ENCODE measurements around the gene MACC1.
"Not testable (repeated sequence)": the region's sequence is repeated elsewhere in the genome, so short reads cannot be mapped to it uniquely, and the experiment has no call there.

Gene MACC1

DNA sequence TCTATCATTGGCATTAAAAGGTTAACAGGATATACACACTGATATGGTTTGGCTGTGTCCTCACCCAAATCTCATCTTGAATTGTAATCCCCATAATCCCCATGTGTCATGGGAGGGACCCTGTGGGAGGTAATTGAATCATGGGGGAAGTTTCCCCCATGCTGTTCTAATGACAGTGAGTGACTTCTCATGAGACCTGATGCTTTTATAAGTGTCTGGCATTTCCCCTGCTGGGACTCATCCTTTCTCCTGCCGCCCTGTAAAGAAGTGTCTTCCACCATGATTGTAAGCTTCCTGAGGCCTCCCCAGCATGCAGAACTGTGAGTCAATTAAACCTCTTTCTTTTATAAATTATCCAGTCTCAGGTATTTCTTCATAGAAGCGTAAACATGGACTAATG lies 9.4 kb downstream of the MACC1 start:
- DNase-seq (ENCODE audit: low spot score): not testable (repeated sequence)

GRCh38 chr7:20206104-20206896 lies 10.9 kb downstream of the MACC1 start:
- no peak for DNase-seq (ENCODE audit: low spot score)

GRCh38 chr7:20203316-20203715 lies 13.9 kb downstream of the MACC1 start:
- no peak for DNase-seq (ENCODE audit: low spot score)

DNA sequence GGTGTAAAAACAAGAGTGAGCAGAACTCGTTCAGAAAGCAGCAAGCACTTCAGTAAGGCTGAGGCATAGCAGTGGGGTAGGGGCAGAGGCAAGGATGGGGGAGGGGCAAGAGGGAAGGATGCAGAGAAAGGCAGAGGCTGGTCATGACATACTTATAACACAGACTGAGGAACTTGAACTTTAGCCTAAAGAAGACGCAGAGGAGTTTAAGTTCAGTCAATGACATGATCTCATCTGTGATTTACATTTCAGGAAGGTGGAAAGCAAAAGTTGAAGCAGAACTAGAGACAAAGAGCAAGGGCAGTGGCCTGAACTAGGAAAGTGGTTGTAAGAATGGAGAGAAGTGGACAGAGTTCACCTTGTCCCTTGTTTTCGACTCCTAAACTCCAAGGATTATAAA lies 15.8 kb downstream of the MACC1 start:
- DNase-seq (ENCODE audit: low spot score): no peak

DNA sequence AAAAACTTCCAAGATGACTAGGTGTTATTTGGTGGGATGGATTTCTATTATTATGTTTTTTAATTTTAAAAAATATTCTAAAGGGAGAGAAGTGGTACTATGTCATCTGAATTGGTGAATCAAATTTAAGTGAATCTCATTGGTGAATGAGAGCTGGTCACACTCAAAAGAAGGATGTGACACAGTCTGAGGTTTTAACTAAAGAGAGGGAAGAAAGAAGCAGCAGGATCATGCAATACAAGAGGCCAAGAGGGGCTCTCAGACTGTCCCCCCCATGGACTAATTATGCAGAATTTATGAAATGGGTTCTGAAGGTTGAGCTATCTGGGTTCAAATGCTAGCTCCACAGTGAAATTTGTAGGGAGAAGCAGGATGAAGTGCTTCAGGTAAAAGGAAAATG lies 16.2 kb downstream of the MACC1 start:
- no peak for DNase-seq (ENCODE audit: low spot score)

- DNase-seq (ENCODE audit: low spot score): no peak
These were observed 16.8 kb downstream of the MACC1 start for GRCh38 chr7:20200361-20200760.

DNA sequence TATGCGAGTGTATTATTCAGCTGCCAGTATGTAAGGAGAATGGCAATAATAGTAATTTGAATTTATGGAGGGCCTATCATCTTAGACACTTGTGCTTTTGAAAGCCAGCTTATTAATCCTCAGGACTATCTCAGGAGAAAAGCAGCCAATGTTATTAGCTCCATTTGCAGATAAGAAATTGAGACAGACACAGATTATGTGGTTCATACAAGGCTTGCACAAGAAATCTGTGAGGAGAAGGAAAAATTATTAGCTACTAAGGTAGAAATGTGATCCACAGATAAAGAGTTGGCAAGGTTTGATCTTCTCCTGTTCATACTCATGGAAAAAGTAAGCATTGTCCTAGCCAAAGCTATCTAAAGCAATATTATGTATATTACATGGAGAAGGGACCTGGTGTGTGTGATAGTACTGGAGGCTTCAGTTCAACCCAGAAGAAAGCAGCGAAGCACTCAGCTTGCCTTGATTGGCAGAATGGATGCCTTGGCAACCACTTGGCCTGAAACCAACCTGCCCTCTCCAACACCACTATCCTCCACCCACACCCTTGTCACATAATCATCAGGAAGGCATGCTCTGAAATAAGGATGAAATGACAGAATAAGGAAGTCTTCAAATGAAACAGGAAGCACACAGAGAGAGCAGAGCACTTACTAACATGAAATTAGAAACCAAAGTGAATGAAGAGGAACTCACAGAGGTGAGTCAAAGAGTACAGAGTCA lies 18.0 kb downstream of the MACC1 start:
- peak; percentile 47 for DNase-seq (ENCODE audit: low spot score)

DNA sequence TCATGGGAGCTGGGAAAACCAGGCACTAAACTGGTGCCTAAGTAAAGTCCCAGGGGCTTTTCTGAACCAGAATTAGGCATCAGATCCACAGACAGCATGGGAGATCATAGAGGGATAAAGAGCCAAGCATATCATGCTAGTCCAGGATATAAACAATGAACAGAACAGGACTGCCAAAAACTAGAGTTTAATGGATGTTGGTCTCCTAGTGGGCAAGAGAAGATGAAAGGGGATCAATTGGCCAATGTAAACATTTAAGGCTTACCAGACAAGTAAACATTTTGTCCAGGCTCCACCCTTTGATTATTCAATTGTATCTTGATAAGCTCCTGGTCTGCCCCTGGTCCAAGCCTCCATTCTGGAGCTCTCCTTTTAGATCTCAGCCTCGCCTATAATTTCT lies 18.9 kb downstream of the MACC1 start:
- no peak for DNase-seq (ENCODE audit: low spot score)

- DNase-seq (ENCODE audit: low spot score): no peak
These were observed 19.3 kb downstream of the MACC1 start for GRCh38 chr7:20197837-20198236.

GRCh38 chr7:20197125-20197748 lies 19.9 kb downstream of the MACC1 start:
- no peak for DNase-seq (ENCODE audit: low spot score)

- no peak for DNase-seq (ENCODE audit: low spot score)
These were observed 22.7 kb downstream of the MACC1 start for GRCh38 chr7:20194343-20194995.

DNA sequence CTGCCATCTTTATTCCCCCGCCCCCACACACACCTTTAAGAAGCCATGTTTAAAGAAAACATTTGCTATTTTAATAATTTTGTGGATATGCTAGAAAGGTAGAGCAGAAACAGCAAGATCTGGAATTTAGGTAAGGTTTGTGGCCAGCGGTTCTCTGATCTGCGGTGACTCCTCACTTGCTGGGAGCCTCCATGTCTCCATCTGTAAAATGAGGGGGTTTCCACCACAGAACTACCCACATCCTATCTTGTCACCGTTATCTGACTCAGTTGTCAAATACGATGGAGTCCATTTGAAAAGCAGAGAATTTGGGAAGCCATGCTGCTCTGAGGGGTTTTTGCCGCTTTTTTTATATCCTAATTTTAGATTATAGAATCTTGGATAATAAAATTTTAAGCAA lies 23.3 kb downstream of the MACC1 start:
- DNase-seq (ENCODE audit: low spot score): no peak

DNA sequence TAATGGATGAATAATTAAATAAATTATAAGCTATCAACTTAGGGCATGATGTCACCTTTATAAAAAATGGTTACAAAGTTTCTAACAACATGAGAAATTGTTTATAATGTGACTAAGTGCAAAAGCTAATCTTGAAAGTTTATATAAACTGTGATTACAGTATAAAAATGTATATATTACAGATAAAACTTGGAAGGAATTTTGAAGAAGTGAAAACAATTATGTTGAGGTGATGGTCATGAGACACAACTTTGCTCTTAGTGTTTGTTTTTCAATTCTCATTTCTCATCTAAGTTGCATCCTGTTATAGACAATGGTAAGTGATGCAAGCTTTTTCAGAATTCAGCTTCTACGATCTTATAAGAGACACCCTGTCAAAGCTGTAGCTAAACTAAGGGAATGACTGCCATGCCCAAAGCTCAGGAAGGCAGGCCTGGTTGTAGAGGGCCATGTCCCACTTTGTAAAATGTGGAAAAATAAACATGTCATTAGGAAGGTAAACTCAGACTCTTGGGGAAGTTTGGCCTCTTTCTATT lies 23.9 kb downstream of the MACC1 start:
- DNase-seq (ENCODE audit: low spot score): no peak

DNA sequence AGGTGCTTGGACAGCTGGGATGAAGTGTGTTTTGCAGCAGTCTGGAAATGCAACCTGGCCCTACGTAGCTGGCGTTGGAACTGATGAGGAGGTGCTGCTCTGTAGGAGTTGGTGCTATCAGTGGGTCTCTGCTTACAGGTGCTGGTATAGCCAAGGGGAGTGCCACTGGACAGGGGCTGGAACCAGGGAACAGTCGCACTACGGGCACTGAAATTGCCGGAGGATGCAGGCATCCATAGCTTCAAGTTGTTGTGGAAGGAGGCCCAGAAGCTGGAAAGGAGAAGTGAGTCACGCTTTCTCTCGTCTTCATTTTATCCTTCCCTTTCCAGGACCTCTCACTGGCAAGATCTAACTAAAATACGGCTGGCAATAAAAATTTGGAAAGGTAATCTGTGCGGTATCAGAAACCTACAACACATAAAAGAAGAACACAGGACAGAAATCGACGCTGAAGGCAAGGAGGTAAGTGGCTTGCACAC lies 25.8 kb downstream of the MACC1 start:
- no peak for DNase-seq (ENCODE audit: low spot score)

DNA sequence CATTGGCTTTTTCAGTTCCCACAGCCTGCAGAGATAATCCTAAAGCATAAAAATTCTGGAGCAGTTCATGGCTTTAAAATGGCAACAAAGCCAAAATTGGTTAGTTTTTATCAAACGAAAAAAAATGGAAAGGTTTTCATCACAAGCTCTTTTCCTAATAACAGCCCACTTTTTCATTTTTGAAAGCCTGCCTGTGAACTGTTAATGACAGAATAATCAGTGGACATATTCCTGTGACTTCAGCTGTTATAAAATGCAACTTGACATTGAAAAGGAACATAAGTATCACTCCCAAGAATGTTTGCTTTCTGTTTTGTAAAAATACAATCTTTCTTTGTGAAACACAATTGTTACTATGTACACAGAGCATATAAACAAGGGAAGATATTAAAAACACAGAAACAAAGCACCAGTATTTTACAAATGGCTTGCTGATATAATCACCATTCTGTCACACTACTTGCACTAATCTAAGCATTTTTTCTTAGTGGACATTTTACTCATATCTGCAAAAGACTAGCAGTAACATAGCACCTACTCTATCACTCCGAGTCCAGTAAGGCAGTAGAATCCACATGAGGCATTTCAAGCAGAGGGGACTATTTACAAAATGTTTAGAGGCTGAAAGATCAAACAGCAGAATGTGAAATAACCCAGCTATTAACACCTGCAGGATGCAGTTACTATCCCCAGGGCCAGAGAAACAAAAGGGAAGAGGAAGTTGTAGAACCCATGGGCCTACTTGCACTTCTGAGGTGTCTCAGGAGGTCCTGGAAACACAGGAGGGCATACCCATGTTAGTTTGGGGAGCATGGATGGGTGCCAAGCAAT lies 26.4 kb downstream of the MACC1 start:
- DNase-seq (ENCODE audit: low spot score): no peak

DNA sequence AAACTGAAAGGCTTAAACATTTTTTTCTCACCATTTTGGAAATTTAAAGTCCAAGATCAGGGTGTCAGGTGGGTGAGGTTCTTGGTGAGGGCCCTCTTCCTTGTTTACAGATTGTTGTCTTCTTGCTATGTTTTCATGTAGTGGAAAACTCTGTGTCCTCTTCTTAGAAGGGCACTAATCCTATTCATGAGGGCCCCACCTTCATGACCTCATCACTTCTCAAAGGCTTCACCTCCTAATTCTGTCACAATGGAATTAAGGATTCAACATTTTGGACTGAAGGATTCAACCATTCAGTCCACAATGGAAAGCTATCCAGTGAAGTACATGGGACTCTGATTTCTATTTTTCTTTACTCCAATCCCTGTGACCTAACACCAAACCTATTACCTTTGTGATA lies 27.3 kb downstream of the MACC1 start:
- DNase-seq (ENCODE audit: low spot score): no peak

DNA sequence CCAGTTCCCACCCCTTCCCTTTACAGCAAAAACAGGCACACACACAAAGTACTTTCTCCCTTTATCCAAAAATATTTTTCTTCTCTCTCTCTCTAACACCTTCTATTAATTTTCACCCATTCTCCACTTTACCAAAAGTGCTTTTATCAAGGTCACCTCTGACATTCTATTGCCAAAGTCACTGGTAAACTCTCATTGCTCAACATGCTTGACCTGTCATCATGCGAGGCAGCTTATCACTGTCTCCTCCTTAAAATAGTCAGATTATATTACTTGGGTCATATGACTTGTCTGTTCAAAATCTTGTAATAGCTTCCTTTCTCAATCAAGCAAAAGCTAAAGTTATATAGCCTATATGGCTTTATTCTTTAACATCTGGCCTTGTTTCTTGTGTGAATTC lies 28.6 kb downstream of the MACC1 start:
- no peak for DNase-seq (ENCODE audit: low spot score)

- not testable (repeated sequence) for DNase-seq (ENCODE audit: low spot score)
These were observed 29.3 kb downstream of the MACC1 start for GRCh38 chr7:20187850-20188249.

DNA sequence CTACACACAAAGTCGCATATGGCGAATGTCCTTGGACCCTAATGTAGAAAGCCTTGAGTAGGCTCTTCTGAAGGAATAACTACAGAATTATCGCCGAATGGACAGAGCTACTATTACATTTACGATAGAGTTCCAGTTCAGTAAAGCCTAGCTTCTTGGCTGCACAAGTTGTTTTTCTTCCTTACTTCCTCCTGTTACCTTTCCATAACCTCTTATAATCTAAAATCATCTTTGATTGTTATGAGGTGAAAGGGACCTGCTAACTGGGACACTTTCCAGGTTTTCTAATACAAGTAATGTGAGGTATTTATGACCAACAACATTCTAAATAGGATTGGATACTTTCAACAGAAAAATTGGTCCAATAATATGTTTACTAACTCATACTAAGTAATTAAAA lies 31.2 kb downstream of the MACC1 start:
- DNase-seq (ENCODE audit: low spot score): no peak

GRCh38 chr7:20183086-20183485 lies 34.1 kb downstream of the MACC1 start:
- DNase-seq (ENCODE audit: low spot score): no peak

GRCh38 chr7:20176578-20177242 lies 40.5 kb downstream of the MACC1 start:
- no peak for DNase-seq (ENCODE audit: low spot score)
